ENCODE results near the gene AP1B1. TPM values are rescaled to one million over a fixed set of nuclear protein-coding genes. Genes with fewer than 3 reads are reported as not detected.
A peak's percentile ranks its signal among the peaks of the same experiment; 100 is the strongest.

AP1B1 gene
- total and polyA plus RNA-seq, 2 of the 4 experiments (the other 2 are of a cell fraction) = 55.7 to 70.8 TPM

- peaks cover 5% of the 10 kb centered on the region; the same call in 1 of the 2 replicates for H3K9me1 ChIP-seq (ENCODE audit: insufficient read depth, low read length)
- no peak overlapping the region for H4K8ac ChIP-seq (ENCODE audit: low read depth in 2 of 2, low read length in 2 of 2)
- no peak overlapping the region; the same call in 1 of the 2 replicates for H3K4me2 ChIP-seq (ENCODE audit: low read depth, low read length)
- ChIA-PET POLR2A (ENCODE audit: unreplicated experiment) (no interaction called here), CTCF (no interaction called here)
- H2BK20ac ChIP-seq (ENCODE audit: low read depth, low read length) = no peak overlapping the region
- TF ChIP-seq POLR2A (IDR thresholded peaks at IDR 0.05; ENCODE audit: low read depth, low read length) (no peak), CHD1 (IDR thresholded peaks at IDR 0.05; ENCODE audit: low read depth, low read length) (no peak), NFE2L2 (IDR thresholded peaks at IDR 0.05; ENCODE audit: low read depth, low read length) (no peak), BHLHE40 (IDR thresholded peaks at IDR 0.05; ENCODE audit: low read depth, low read length) (no peak)
- 86% methylated on average over 29 of the region's 50 CpGs; no CpG with 5 or more reads in 1 of the 2 experiments for WGBS, 2 experiments (ENCODE audit: extremely low coverage in 2 of 2, insufficient read length in 1 of 2)
- no peak overlapping the region for H3K9ac ChIP-seq (ENCODE audit: low read depth, low read length)
- peaks cover 2% of the 10 kb centered on the region; the same call in 1 of the 2 replicates for H3K36me3 ChIP-seq (ENCODE audit: control insufficient read depth, insufficient read depth, low read length)
- no peaks in the 10 kb centered on the region for H3K9me3 ChIP-seq (ENCODE audit: control insufficient read depth, insufficient read depth, low read length)
- peaks cover 2% of the 10 kb centered on the region; the same call in 1 of the 2 replicates for H3K27me3 ChIP-seq (ENCODE audit: control insufficient read depth, insufficient read depth, low read length)
- ATAC-seq (ENCODE audit: low read depth) = no peak
- in situ Hi-C loops (cut with MboI; ENCODE audit: low sequenced_read_pairs) = no loop called here
- no peak overlapping the region for H2AFZ ChIP-seq (replicated peaks; ENCODE audit: low read length, poor library complexity)
- H3K27ac ChIP-seq (ENCODE audit: insufficient read depth, low read length) = no peak overlapping the region
- intact Hi-C loops (cut with micrococcal nuclease) = no loop called here
- peaks cover 8 to 42% of the 10 kb centered on the region in 2 experiments; a peak in 3 of 4 replicates for H3K79me1 ChIP-seq (ENCODE audit: low read depth in 1 of 2, low read length in 2 of 2)
- peak overlapping the region; percentile 52; the same call in 1 of the 2 replicates for H2AK5ac ChIP-seq (ENCODE audit: low read depth, low read length)
- no peak overlapping the region for H2BK15ac ChIP-seq (ENCODE audit: low read depth, low read length)
- no peak overlapping the region for H2BK5ac ChIP-seq (ENCODE audit: low read depth, low read length, poor library complexity, severe bottlenecking)
- no peak for DNase-seq
- no peak overlapping the region for H3K4me3 ChIP-seq (ENCODE audit: insufficient read depth, low read depth, low read length)
- 0 out of 2 replicates have a peak overlapping the region, but pooled peaks have one; percentile 74 for H3K4ac ChIP-seq (ENCODE audit: low read depth, low read length)
- H3K14ac ChIP-seq (replicated peaks; ENCODE audit: low read depth, low read length) = no peak overlapping the region
- H3K4me1 ChIP-seq (ENCODE audit: control insufficient read depth, insufficient read depth, low read length) = peaks cover 17% of the 10 kb centered on the region
- H3K18ac ChIP-seq (ENCODE audit: low read depth, low read length) = no peak overlapping the region
- BruUV-seq (replicated peaks) = no TSS peak
- peaks cover 25% of the 10 kb centered on the region for H4K20me1 ChIP-seq (ENCODE audit: insufficient read depth, low read length)
- H3K23ac ChIP-seq (ENCODE audit: low read depth, low read length) = no peak overlapping the region
- H2BK120ac ChIP-seq (ENCODE audit: low read depth, low read length) = no peak overlapping the region
- dilution Hi-C loops (cut with HindIII; ENCODE audit: low sequenced_read_pairs, unreplicated experiment) = no loop called here
- H2AK9ac ChIP-seq (replicated peaks; ENCODE audit: low read depth, low read length, poor library complexity) = peak overlapping the region; percentile 37
- H3K56ac ChIP-seq (ENCODE audit: extremely low read depth, insufficient read depth, low read length) = no peak overlapping the region
- no peak overlapping the region for H4K5ac ChIP-seq (ENCODE audit: low read depth, low read length)
- no peak overlapping the region for H4K91ac ChIP-seq (ENCODE audit: insufficient read depth, low read depth, low read length)
Measured at GRCh38 chr22:29308148-29308790, 80.1 kb downstream of the AP1B1 start.

Data from IMR-90 (cell line).